GM21576 (cell line): ENCODE results near the gene KRTAP4-7.
"Not testable (repeated sequence)": the region's sequence is repeated elsewhere in the genome, so short reads cannot be mapped to it uniquely, and the experiment has no call there.

Experiments
- ATAC-seq: cut with Tn5 transposase; IDR thresholded peaks from one replicate; pipeline ENCODE4 v1.9.1; 2021; ENCODE audit warnings: mild to moderate bottlenecking, moderate library complexity; ENCODE audit not compliant: unreplicated experiment

KRTAP4-7 gene

GRCh38 chr17:41065016-41065689 is 18.8 kb upstream of the KRTAP4-7 start:
- ATAC-seq = not testable (repeated sequence)

GRCh38 chr17:41065829-41066624 is 17.9 kb upstream of the KRTAP4-7 start, which contains the start of gene KRTAP2-4:
Gene KRTAP2-4 (minus strand): TSS chr17:41065879. CDS start chr17:41065845, 34 bp downstream.
- ATAC-seq = no peak

GRCh38 chr17:41067281-41067680 is 16.7 kb upstream of the KRTAP4-7 start:
- no peak for ATAC-seq

- ATAC-seq = no peak
These were observed 14.9 kb upstream of the KRTAP4-7 start for GRCh38 chr17:41069031-41069430.

- ATAC-seq = no peak
These were observed 12.2 kb upstream of the KRTAP4-7 start for GRCh38 chr17:41071606-41072360.

GRCh38 chr17:41073676-41074075 is 10.3 kb upstream of the KRTAP4-7 start:
- ATAC-seq = no peak

- no peak for ATAC-seq
These were observed 7.2 kb upstream of the KRTAP4-7 start for GRCh38 chr17:41076788-41077187.

GRCh38 chr17:41082626-41083025 is 1.3 kb upstream of the KRTAP4-7 start:
- no peak for ATAC-seq

- not testable (repeated sequence) for ATAC-seq
These were observed 523 bp upstream of the KRTAP4-7 start for GRCh38 chr17:41083427-41083826.

- ATAC-seq = not testable (repeated sequence)
These were observed 4.9 kb downstream of the KRTAP4-7 start for GRCh38 chr17:41088760-41089352.

GRCh38 chr17:41096055-41096454 is 12.1 kb downstream of the KRTAP4-7 start:
- ATAC-seq = no peak

- ATAC-seq = no peak
These were observed 14.1 kb downstream of the KRTAP4-7 start, which contains the start of gene KRTAP4-8 for GRCh38 chr17:41098042-41098441. Gene KRTAP4-8 (minus strand): TSS chr17:41098142. CDS start chr17:41098084, 58 bp downstream.

GRCh38 chr17:41098481-41098880 is 14.5 kb downstream of the KRTAP4-7 start:
- no peak for ATAC-seq

GRCh38 chr17:41099682-41100480 is 15.9 kb downstream of the KRTAP4-7 start:
- ATAC-seq = not testable (repeated sequence)

GRCh38 chr17:41101586-41102259 is 17.8 kb downstream of the KRTAP4-7 start, which contains the start of gene KRTAP4-16:
Gene KRTAP4-16 (minus strand): TSS chr17:41102209. CDS start chr17:41102209, 0 bp downstream.
- ATAC-seq = no peak

- ATAC-seq = no peak
These were observed 19.9 kb downstream of the KRTAP4-7 start for GRCh38 chr17:41103896-41104295.

GRCh38 chr17:41104386-41105038 is 20.6 kb downstream of the KRTAP4-7 start:
- not testable (repeated sequence) for ATAC-seq

GRCh38 chr17:41105347-41105746 is 21.4 kb downstream of the KRTAP4-7 start, which contains the start of gene KRTAP4-9:
Gene KRTAP4-9 (plus strand): TSS chr17:41105389. CDS start chr17:41105389, 0 bp downstream.
- ATAC-seq = not testable (repeated sequence)
